HG03439 (cell line): Measurements from ENCODE around the gene FAM186B.

ENCODE experiments used
- ATAC-seq: cut with Tn5 transposase; IDR thresholded peaks from one replicate; pipeline ENCODE4 v1.9.1; 2021; ENCODE audit warnings: mild to moderate bottlenecking, moderate library complexity; ENCODE audit not compliant: unreplicated experiment

The FAM186B gene

DNA sequence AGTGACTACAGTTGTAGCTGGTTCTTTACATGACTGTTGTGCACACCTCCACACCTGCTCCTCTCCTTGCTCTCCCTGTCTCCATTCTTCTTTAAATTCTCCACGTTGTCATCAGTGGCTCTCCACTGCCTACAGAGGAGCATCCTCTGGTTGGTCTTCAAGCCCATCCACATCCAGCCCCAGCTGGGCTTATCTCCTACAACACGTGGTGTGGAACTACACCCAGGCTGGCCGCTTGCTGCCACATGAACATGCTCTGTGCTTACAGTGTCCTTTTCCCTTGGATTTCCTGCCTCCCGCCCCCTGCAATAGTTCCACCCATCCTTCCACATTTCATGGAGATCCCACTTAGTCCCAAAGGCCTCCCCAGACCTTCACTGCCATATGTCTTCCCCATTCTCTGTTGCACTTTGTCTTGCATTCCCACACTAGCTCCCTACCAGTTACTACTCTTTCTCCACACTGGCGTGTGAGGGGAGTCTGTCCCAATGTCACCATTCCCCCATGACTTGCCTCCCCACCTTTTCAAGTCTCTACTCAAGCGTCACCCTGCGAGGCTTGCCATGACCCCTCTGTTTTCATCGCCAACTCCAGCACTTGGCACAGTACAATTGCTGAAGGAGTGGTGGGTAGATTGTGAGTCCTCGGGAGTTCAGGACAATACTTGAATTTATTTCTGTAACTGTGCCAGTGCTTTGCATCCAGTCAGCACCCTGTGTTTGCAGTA, 27.7 kb downstream of the FAM186B start:
- no peak for ATAC-seq

DNA sequence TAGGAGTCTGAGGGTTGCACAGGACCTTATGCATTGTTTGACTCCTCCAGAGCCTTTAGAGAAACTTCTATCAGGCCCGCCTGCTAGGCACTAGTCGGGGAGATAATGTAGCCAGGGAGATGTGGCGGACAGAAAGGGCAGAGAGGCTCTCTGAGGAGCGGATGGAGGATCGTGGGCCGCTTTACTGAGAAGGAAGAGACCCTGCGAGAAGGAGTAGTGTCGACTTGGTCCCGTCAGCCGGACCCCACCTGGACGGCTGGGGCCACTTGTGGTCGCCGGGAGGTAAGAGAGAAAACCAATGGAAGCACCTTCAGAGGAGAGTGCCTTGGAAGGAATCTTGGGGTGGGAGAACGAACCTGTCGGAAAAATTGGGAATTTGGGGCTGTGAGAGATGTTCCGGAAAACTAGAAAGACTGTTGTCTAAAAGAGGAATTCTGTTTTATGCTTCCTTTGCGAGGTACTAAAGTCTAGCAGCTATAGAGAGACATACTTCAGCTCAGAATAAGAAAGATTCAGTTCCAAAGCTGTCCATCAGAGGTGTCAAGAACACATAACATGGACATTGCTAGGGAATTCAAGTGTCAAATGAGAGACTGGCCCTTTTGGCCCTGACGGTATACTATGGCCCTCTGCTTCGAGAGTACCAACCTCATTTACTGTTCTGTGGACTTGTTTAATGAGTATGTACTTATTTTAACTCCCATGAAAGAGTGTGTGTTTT, 36.8 kb downstream of the FAM186B start:
- ATAC-seq, result peak; percentile 2

DNA sequence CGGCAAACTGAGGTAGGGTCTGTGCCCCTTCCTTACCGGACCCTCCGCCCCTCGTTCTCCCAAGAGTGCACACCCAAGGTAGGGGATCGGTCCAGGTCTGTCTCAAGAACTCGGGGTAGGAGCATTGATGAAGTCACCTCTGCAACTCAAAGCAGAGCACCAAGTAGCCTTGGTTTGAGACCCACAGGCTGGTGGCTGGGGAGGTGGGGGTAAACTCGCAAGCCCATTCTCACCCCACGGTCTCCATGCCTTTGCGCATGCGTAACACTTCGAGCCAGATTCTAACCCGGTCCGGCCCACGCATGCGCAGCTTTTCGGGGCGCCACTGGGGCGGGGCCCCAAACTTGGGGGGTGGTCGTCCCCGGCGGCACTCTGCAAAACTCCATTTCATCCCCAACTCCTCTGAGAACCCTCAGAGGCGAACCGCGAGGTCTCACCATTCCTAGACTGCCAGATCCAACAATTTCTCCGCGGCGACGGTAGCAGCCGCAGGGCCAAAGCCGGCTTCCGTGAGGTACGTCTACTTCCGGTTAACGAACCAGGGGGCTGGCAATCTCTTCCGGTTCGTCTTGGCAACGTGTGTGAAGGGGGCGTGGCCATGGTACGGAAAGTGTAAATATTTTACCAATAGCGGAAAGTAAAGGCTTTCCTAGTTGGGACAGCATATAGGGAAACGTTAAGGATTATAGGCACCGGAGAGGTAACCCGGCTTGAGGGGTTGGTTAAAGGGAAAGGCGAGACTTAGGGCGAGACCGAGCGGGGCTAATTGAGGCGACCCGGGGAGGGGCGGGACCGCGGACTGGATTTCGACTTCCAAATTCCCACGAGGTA, 37.6 kb downstream of the FAM186B start, which contains the start of gene MCRS1:
TSS of gene MCRS1 (minus strand) at position 532 of the 831 bp plus-strand sequence. CDS start 1,411 bp downstream, outside the sequence.
- peak; percentile 86 for ATAC-seq

DNA sequence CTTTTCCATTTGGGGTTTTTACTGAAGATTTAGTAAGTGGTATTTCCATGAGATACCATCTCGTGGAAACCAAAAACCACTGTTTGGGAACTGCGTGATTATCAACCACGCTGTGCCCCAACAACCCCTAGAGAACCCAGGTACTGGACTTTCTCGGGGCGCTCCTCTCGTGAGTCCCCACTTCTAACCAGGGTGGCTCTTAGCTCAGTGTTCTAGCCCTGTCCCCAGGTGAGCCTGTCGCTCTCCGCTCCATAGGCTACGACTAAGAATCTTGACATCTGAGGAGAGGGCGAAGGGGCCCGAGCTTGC, 38.2 kb downstream of the FAM186B start:
- peak; percentile 11 for ATAC-seq

DNA sequence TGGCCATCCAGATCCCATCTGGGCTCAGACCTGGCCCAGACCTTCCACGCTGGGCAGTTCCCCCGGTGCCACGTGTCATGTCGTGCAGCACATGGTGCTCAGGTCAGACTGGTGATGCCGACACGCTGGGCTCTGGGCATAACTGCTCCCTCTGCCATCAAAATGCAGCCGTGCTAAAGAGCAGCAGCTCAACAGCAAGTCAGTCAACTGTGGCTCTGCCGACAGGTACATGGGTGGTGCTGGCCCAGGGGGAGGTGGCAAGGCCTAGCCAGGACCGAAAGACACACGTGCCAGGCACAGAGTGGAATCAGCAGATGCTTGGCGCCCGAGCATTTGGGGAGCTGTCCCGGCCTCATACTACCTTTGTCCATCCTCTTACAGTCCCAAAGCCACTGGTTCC, 39.1 kb downstream of the FAM186B start:
- no peak for ATAC-seq

DNA sequence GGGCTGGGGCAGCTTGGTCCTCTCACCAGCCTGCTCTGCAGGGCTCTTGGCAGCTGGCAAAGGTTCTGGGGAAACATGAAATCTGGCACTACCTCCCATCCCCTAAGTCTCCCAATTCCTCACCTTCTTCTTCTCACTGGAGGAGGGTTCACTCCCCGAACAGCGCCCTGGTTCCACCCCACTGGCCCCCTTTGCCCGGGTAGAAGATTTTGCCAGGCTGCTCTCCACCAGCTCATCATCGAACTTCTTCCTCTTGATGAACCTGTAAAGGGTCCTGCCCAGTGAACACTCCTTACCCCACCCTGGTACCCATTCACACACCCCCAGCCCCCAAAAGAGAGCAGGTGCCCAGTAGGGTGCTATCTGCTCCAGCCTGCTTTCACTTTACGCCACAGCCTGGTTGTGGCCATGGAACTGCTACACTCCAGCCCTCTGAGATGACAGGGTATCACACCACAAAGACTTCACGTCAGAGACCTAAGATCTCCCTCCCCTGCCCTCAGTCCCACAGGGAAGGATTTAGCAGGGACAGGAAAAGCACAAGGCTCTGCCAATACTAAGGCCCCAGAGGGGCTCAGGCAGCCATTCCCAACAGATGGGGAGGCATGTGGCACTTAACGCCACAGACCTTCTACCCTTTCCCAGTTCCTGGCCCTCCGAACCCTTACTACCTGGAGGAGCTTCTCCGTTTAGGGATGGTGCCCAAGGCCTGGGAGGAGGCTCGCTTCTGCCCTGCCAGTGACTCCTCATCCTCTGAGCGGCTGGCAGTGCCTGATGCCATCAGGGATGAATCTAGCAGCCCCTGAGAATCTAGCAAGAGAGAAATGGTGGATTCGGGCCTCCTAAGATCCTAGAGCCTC, 39.8 kb downstream of the FAM186B start:
- no peak for ATAC-seq

DNA sequence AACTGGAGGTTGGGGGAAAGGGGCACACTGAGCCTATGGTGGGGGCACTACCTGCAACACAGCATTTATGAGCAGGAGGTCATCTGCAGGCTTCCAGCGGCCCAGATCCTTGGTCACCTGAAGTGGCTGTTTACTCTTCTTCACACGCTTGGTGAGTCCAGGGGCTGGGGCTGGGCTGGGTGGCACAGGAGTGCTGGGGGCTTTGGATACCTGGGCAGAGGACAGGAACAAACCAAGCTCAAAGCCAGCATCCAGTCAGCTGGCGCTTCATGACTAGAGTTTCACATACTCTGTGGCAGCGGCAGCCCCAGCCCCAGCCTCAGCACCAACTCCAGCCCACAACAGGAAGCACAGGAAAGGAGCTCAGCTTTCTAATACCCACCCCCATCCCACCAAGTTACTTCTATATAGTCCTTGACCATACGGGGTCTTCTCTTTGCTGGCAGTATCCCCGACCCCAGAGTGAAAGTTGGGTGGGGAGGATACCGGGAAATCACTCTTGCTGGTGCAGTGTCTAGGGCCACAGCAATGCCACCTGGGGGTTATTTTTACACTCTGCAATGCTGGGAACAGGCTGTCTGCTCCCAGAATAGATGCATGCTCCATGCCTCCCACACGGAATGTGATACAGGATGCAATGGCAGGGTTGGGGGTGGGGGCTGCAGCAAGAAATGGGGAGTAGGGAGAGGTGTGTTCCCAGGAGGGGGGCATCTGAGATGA, 40.6 kb downstream of the FAM186B start:
- no peak for ATAC-seq

DNA sequence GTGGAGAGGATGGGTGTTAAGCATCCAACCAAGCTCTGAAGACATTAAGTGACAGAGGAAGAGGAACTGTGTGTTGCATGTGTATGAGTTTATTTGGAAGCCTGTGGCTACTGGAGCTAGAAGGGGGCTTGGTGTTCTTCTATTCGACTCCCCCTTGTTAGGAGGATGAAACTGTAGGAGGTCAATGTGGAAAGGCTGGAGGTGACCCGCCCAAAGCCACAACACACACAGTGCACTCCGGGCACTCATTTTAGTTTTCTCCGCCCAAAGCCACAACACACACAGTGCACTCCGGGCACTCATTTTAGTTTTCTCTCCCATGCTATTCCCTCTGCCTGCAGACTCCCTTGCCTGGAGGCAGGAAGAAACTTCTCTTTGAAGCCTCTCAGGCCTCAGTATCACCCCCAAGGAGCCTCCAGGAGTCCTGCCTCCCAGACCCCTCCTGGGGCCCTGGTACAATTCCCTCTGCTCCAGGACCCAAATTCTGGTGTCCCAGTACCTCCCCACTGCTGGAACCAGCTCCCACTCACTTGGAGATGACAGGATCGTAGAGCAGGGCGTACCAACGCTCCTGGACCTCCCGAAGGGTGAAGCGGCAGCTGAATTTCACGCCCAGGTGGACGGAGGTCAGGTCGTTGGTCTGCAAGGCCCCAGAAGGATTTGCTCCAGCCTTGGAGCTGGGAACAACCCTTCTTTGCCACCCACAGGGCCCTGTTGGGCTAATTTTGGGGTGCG, 41.3 kb downstream of the FAM186B start:
- no peak for ATAC-seq

DNA sequence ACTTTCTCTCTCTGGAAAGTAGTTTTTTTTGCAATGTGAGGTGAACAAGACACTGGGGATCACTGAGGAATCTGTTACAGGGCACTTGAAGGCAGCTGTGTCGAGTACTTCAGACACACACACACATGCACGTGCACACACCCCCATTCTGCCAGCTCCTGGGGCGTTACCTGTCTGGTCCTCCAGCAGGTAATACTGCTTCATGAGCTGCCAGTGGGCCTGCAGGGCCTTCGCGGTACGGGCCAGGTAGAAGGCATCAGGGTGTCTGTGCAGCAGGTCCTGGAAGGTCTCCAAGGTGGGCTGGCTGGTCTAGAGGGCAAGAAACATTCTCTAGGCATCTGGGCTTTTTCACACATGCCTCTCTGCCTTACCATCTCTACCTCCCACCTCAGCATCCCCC, 42.6 kb downstream of the FAM186B start:
- ATAC-seq, result no peak

DNA sequence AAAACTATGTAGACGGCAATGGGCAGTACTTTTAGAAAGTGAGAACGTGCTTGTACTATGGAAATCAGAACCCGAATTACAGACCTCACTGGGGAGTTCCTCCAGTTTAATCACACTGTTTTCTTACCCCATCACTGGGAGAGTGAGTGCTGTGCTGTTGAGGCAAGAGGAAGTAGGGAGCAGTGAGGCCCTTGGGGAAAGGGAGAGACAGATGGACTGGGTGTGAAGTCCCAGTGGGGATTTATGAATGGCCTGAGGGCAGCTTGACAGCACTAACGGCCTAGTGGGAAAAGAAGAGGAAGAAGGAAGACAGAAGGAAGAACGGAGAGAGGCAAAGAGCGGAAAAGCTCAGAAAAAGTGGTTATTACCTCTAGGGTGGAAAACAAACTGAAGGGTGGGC, 43.2 kb downstream of the FAM186B start:
- no peak for ATAC-seq

DNA sequence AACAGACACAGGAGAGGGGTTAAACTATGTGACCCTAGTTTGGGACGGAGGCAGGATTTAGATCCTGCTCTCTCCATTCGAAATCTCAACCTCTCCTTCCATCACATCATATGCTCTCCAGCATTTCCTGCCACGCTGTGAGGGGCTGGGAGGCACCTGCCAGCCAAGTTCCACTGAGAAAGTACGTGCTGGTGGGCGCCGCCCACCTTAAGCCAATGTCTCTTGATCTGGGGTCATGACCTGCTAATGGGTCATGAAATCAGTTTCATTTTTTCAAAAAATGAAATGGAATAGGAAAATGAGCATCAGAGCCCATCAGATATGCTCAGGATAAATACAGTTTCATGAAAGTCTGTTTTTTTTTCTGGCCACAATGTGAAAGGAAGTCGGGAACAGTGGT, 44.7 kb downstream of the FAM186B start:
- no peak for ATAC-seq

DNA sequence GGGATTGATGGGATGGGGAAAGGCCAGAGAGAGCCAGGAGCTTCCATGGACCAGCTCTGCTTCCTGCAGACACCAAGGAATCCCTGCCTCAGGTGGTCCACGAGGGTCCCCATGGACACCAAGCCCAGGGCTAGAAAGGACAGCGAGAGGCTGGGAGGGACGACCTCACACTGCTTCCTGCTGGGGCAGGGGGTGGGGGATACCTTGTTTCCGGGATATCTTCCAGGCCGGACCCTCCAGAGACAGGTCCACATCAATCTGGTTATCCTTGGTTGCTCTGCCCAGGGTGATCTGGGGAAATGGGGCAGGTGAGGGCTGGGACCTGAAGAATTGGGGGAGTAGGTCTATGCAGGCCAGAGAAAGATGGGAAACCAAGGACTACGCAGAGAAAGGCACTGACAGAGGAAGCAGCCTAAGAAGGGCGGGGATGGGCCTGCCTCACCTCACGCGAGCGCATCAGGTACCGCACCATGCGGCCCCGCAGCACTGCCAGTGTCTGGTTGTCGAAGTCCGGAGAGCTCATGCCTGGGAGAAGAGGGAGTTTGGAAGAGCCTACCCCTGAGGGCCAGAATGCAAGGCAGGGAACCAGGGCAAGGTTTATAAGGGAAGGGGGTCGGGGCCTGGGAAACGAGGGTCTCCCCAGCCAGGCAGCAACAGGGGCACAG, 46.3 kb downstream of the FAM186B start:
- ATAC-seq, result no peak

DNA sequence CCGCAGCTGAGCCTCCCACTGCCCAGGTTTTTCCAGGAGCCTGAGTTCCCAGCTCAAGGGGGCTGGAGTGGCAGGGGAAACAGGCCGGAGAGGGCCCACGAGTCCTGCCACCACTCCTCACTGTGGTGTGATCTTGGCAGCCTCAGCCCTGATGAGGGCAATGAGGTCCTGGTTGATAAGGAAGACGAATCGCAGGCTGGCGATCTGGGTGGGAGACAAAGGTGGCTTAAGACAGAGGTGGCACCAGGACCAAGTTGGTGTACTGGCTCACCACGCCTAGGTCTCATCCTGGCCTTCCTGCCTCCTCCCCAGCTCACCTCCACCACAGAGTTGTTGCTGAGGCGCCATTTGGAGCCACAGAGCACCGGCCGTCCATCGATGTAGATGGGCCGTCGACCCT, 46.9 kb downstream of the FAM186B start:
- no peak for ATAC-seq

DNA sequence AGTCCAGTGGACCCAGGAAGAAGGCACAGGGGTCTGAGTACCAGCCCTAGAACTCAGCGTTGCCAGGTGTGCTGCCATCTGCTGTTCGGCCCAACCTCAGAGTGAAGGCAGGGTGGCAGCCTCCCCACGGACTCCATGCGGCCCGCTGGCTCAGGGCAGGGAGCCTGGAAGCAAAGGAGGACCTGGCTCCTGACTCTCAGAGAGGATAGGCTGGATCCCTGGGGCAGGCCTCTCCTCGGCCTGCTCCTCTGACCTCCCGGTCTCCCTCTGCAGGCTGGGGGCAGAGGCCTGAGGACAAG, 47.6 kb downstream of the FAM186B start:
- no peak for ATAC-seq

DNA sequence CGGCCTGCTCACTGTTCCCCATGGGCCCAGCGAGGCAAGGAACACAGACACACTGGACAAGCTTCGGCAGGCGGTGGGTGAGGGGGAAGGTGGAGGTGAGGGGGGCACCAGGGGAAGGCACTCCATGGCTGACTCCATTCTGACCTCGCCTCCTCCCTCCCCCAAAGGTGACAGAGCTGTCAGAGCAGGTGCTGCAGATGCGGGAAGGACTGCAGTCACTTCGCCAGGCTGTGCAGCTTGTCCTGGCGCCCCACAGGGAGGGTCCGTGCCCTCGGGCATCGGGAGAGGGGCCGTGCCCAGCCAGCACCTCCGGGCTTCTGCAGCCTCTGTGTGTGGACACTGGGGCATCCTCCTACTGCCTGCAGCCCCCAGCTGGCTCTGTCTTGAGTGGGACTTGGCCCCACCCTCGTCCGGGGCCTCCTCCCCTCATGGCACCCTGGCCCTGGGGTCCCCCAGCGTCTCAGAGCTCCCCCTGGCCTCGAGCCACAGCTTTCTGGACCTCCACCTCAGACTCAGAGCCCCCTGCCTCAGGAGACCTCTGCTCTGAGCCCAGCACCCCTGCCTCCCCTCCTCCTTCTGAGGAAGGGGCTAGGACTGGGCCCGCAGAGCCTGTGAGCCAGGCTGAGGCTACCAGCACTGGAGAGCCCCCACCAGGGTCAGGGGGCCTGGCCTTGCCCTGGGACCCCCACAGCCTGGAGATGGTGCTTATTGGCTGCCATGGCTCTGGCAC, 48.1 kb downstream of the FAM186B start:
- no peak for ATAC-seq

DNA sequence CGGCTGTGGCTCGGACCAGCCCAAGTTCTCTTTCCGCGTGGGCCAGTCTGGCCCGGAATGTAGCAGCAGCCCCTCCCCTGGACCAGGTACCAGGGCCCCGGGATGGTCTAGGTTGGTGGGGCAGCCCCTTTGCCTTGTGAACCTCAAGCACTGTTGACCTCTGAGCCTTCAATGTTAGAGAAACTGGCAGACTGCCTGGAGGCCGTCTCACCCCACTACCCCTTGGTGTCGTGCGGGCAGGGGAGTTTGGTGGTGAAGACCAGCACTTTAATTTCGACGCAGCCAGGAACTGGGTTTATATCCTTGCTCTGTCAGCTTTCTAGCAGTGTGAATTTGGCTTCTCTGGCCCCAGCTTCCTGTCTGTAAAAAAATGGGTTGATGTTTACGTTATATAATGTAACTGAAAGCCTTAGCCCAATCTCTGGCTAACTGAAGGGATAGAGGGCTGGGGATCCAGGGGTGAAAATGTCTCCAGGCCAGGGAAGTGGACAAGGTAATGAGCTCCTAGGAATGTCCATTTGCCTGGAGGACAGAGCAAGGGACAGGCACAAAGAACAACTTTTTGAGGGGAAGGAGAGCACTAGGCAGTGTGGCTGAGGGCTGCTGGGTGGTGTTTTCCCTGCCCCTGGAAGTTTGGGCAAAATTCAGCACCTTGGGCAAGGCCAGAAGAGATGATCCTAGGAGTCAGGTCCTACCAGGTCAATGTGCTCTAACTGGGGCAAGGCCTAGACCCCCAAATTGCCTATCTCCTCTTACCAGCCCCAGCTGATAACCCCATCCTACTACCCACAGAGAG, 48.9 kb downstream of the FAM186B start:
- no peak for ATAC-seq

DNA sequence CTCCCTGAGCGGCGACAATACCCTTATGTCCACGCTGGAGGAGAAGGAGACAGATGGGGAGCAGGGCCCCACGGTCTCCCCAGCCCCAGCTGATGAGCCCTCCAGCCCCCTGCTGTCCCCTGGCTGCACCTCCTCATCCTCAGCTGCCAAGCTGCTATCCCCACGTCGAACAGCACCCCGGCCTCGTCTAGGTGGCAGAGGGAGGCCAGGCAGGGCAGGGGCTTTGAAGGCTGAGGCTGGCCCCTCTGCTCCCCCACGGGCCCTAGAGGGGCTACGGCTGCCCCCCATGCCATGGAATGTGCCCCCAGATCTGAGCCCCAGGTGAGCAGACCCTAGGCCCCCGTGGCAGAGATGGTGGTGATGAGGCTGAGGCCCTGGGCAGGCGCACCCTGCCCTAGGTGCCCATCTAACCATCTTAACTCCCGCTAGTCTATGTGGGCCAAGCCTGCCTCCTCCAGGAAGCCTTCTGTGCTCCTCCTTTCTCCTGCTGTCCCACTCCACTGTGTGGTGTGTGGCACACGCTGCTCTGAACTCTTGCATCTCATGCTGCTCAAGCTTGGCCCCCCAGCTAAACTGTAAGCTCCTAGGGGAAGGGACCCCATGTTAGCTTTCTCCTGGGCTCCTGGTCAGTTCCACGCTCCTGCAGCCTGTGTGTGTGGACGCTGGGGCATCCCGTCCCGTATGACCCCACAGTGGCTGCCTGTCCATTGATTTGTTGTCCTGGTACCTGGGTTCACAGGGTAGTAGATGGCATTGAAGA, 49.6 kb downstream of the FAM186B start:
- ATAC-seq, result no peak
